ENCODE results near the gene TLR3.
"Not testable (repeated sequence)": the region's sequence is repeated elsewhere in the genome, so short reads cannot be mapped to it uniquely, and the experiment has no call there.

The TLR3 gene

DNA sequence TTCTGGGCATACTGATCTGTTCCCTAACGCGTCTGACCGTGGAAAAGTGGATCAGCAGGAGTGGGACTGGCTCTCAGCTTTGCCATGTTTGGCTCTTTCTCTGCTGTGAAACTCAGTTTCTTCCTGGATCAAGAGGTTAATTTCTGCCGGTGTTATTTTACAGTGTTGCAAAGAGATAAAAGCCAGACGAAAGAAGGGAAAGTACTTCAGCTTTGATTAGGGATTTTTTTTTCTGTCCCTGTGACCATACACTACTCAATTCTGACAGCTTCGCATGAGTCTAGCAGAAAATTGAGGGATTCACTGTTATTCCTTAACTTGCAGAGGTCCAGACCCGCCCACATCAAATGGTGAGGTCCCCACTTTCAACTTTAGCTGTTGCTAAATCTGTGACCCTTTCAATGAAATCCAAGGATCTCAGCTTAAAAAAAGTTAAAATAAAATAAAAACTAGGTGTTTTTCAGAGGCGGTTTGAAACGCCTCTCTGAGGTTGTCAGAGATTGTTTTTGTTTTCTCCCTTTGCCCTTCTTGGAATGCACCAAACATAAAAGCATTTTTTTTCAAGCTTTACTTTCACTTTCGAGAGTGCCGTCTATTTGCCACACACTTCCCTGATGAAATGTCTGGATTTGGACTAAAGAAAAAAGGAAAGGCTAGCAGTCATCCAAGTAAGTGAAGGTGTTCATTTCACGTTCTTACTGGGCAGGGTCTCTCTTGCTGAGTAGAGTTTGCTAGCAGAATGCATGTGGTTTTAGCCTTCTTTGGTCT lies at the start of gene TLR3:
Gene TLR3 (plus strand): TSS at position 576 of the 768 bp plus-strand sequence. CDS start 7,464 bp downstream, outside the sequence.
- intact Hi-C loops (cut with DNase I) = loop anchor here (5.0 kb wide), 1 partner anchor 64 kb away; no protein-coding TSS in a partner anchor
- no peak for DNase-seq

GRCh38 chr4:186019269-186019668 lies 49.7 kb upstream of the TLR3 start:
- intact Hi-C loops (cut with DNase I) = loop anchor here (10.0 kb wide), 1 partner anchor 374 kb away; no protein-coding TSS in a partner anchor
- no peak for DNase-seq

DNA sequence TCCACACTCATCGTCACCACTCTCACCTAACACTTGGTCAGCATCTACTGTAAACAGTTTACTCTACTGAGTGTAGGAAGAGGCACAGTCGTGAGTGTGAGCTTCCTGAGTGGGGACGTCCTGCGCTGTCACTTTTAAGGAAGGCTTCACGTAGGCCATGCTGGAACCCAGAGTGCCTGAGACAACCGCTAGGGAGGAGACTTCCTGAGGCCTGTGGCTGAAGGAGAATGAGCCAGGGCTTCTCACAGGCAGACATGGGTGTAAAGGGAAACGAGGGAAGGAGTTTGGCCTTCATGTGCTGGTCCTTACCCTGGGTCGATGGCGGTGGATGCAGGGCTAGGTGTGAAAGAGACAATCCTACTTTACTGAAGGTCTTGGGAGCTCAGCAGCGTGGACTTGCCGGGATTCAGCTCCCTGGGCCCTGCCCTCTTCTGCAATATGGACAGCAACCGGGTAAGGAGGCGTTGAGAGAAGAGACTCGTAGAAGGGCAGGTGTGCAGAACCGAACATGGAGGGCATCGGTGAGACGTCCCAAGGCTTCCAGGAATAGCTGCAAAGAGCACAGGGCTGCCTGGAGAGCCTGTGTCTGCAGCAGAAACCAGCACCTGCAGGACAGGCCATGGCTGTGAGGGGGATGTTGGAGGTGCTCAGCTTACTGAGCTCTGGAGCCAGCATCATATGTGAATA lies 48.7 kb upstream of the TLR3 start:
- DNase-seq = no peak
- intact Hi-C loops (cut with DNase I) = no loop called here

- intact Hi-C loops (cut with DNase I) = no loop called here
- DNase-seq = peak in 7 of 42 donors; percentile 24 to 50 (median 38)
Measured at GRCh38 chr4:186020793-186021407, 48.1 kb upstream of the TLR3 start.

- intact Hi-C loops (cut with DNase I) = no loop called here
- DNase-seq = peak in 38 of 42 donors; percentile 19 to 84 (median 54)
Measured at GRCh38 chr4:186021461-186022167, 47.3 kb upstream of the TLR3 start.

- intact Hi-C loops (cut with DNase I) = no loop called here
- DNase-seq = no peak
Measured at GRCh38 chr4:186023975-186024374, 45.0 kb upstream of the TLR3 start.

- intact Hi-C loops (cut with DNase I) = no loop called here
- DNase-seq = peak in 41 of 42 donors; percentile 28 to 91 (median 69)
Measured at GRCh38 chr4:186024637-186025407, 44.1 kb upstream of the TLR3 start.

- DNase-seq = peak in 4 of 42 donors; percentile 10 to 41 (median 32)
- intact Hi-C loops (cut with DNase I) = no loop called here
Measured at GRCh38 chr4:186025408-186025690, 43.6 kb upstream of the TLR3 start.

- no peak for DNase-seq
- intact Hi-C loops (cut with DNase I) = no loop called here
Measured at GRCh38 chr4:186027405-186027804, 41.6 kb upstream of the TLR3 start.

GRCh38 chr4:186029571-186030398 lies 39.2 kb upstream of the TLR3 start:
- intact Hi-C loops (cut with DNase I) = no loop called here
- peak in 15 of 42 donors; percentile 11 to 54 (median 31) for DNase-seq

DNA sequence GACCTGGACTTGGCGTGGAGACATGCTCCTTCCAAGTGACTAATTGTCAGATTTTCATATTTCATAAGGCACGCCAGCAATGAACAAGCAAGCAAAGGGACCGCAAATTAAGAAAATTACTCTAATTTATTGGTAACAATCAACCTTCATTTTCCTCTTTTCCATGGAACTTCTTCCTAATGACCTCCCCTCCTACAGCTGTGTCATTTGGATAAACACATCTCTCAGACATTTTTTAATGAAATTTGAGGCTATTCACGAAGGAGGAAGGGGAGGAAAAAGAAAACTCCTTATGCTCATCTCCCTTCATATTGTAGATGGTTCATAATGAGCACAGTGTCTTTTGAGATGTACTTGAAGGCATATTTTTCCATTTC lies 38.6 kb upstream of the TLR3 start:
- DNase-seq = no peak
- intact Hi-C loops (cut with DNase I) = no loop called here

- intact Hi-C loops (cut with DNase I) = no loop called here
Measured at GRCh38 chr4:186030795-186031194, 38.2 kb upstream of the TLR3 start.

GRCh38 chr4:186032259-186032658 lies 36.7 kb upstream of the TLR3 start:
- intact Hi-C loops (cut with DNase I) = no loop called here
- peak in 12 of 42 donors; percentile 13 to 63 (median 40) for DNase-seq

More at GRCh38 chr4:186030795-186031194, 38.2 kb upstream of the TLR3 start:
- DNase-seq = no peak

- no peak for DNase-seq
- intact Hi-C loops (cut with DNase I) = no loop called here
Measured at GRCh38 chr4:186033027-186033426, 35.9 kb upstream of the TLR3 start.

- intact Hi-C loops (cut with DNase I); DNase-seq: not testable (repeated sequence)
Measured at GRCh38 chr4:186034613-186035012, 34.3 kb upstream of the TLR3 start.

DNA sequence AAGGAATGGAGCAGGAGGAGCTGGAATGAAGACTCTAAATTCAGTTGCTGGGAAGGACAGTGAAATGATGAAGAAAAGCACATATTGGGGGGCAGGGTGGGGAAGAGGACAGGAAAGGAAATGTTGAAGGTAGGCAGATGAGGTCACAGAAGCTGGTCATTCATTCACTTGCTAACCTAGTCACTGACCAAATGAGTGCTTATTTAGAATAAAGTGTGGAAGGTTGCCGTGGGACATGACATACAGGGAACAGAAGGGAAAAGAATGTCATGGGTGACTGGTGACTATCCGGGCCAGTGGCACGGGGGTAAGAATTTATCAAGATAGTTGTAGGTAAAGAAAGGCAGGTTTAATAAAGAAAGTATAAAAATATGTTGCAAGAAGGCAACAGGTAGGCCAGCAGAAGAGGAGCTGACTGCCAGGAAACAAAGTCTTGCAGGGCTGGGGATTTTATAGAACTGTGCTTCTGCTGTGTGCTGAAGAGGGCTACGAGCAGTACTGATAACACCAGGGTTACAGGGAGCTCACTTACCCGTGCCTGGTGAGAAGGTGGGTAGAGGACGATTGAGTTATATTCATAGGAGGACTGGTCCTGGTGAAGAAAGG lies 31.9 kb upstream of the TLR3 start:
- DNase-seq = no peak
- intact Hi-C loops (cut with DNase I) = no loop called here
